GM18519 (cell line): ENCODE results near the gene VPS35.
A peak's percentile ranks its signal among the peaks of the same experiment; 100 is the strongest.

Experiments used
- ATAC-seq: cut with Tn5 transposase; IDR thresholded peaks from one replicate; pipeline ENCODE4 v1.9.1; 2021; ENCODE audit warnings: mild to moderate bottlenecking, moderate library complexity; ENCODE audit not compliant: unreplicated experiment, low FRiP score

Gene VPS35

DNA sequence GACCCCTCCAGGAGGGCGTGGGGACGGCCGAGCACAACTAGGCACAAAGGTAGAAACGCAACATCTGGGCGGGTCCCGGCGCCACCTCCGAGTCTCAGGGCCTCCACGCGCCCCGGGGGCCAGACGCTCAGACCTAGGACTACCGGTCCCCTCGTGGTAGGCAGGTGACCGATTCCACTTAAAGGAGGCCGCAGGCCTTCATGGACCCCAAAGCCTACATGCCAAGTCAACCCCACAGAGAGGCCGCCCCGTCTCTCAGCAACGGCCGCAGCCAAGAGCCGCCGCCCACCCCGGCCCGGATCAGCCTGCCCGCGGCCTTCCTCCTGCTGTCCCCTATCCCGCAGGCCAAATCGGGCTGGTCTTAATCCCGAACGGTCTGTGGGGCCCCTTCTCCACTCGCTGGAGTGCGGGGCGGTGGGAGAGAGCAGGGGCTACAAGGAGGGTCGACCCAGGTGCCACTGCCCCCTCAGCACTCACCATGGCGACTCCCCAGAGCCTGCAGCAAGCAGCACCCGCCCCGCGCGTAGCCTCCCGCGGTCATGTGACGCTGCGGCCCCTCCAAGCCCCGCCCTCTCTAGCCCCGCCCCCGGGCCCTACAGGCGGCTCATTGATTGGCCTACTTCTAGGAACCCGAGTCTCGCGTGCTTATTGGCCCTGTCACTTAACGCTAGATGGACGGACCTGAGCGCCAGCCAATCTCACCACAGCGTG lies at the start of gene VPS35:
TSS of gene VPS35 (minus strand) at position 525 of the 711 bp plus-strand sequence. CDS start at position 480, 45 bp downstream.
- ATAC-seq: peak; percentile 57

DNA sequence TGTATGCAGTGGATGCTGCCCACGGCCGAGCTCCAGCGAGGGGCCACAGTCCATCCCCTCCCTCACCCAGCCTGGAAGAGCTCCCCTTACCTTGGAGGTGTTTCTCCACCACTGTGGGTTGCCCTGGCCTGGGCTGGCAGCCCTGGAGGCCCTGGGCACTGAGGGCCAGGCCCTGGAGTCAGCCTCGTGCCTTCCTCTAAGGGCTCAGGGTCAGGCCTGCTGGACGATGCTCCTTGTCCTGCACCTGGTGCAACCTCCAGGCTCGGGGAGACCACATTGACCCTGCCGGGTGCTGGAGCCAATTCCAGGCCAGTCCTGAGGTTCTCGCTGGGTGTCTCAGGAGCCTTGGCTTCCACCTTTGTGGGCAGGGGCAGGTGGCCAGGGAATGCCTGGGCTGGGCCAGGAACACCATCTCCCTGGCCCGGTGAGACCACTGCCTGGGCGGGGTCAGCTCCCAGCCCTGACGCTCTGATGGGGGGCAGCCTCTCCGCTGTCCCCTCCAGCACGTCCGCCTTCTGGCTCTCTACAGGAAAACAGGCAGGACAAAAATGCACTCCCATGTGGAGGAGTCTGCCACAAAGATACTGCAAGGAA lies 48.7 kb upstream of the VPS35 start:
- no peak for ATAC-seq

DNA sequence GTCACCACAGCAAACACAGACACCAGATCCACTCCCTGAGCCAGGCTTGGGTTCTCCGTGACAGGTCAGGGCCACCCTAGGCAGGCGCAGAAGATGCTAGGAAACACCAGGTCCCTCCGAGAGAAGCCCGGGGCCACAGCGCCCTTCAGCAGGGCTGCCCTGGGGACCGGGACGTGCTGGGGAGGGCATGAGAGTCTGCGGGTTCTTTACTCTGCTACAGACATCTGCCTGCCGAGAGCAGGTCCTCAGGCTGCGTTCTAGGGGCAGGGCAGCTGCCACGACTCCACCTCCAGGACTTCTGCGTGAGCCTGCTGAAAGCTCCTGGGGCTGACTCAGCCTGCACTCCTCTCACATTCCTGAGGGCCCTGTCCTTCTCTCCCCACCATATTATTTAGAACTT lies 47.7 kb upstream of the VPS35 start:
- no peak for ATAC-seq

DNA sequence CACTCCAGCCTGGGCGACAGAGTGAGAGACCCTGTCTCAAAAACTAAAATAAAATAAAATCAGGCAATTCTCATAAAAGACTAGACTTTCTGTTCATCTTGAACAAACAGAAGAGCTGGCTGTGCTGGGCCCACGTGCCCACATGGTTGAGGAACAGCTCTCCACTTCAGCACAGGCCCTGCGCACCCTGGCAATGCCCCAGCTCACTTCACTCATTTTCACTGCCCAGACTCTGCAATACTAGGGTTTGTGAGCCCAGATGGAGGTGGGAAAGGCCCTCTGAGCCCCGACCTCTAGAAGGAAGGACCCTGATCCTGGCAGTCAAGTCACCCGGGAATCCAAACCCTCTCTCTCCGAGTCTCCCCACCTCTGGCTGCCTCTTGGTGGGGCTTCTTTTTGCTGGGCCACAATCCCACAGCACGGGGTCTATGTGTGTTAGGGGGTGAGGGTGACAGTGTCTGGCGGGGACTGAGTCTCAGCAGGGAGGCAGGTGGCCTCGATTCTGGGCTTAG lies 44.4 kb upstream of the VPS35 start:
- no peak for ATAC-seq

DNA sequence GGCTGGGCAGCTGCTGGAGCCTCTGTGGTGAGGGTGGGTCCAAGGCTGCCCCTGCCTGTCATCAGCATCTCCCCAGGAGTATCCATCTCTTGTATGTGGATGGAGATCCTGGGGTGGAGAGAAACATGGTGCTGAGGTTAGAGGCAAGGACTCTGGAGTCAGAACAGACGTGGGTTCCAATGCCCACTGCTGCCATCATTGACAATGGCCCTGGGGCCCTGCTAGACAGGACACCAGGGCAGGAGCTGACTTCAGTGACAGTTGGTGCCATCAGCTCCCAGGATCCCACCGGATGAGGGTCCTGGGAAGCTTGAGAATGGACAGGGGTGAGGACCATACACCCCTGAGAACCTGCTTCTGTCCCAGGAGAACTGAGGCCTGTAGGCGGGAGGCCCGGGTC lies 43.6 kb upstream of the VPS35 start:
- no peak for ATAC-seq

DNA sequence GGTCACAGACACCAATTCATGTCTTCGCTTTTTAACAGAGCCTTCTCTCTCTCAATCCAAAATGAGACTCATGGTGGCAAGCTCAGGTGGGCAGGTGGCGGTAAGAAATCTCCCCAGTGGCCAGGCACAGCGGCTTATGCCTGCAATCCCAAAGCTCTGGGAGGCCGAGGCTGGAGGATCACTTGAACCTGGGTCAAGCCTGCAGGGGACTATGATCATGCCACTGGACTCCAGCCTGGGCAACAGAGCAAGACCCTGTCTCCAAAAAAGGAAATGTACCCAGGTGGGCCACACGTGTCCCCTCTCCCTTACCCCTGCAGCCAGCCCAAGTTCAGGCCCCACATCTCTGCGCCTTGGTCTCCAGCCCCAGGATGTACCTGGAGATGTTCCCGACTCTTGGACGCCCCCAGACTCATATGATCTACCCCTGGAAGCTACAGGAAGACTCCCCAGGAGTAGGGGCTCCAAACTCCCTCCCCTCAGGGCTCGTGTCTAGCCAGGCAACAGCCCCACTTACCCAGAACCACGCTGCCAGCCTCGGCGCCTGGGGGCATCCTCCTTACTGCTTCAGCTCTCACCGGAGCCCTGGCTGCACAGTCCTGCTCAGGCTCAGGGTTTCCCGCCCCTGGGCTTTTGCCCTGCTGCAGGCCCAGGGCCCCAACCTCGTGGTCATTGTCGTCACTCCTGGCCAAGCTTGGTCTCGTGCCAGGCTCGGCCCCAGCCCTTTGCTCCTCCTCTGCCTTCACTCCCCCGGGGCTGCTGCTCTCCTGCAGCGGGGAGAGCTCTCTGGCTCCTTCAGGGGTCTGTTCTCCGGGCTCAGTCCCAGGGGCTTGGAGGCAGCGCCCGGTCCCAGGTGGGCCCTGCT lies 42.9 kb upstream of the VPS35 start:
- no peak for ATAC-seq

DNA sequence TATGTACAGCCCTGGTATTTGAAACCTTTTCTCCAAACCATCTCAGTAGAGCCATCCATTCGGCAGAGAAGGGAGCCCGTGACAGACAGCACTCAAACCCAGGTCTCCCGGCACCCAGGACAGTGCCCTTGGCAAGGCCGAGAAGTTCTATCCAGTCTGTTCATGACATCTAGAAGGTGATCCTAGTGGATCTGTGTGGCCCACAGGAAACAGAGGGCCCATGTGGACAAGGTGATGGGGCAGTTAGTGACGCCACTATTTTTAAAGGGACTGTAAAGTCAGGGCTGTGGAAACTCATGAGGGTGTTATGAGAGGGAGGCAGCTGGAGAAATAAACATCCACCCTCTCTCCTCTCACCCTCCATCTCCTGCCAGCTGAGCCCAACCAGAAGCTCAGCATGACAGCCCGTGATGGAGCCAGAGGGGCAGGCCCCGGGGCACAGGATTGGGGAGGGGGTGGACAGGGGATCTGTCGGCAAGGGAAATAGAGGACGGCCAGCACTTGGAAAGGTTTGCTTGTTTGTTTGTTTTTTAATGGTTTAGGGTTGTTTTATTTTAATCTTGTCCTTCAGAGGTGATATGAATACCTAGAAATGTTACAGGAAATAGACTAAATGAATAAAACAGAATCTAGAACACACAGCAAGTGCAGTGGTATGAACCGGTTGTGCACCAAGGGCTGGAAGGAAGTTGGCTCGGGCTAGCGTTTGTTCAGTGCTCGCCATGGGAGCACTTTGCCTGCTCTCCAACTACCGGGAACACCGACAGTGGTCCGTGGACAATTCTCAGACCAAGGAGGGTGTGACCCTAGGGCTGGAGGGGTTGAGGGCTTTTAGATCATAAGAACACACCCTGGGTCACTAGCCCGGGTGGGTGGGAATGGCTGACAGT lies 42.1 kb upstream of the VPS35 start:
- no peak for ATAC-seq

DNA sequence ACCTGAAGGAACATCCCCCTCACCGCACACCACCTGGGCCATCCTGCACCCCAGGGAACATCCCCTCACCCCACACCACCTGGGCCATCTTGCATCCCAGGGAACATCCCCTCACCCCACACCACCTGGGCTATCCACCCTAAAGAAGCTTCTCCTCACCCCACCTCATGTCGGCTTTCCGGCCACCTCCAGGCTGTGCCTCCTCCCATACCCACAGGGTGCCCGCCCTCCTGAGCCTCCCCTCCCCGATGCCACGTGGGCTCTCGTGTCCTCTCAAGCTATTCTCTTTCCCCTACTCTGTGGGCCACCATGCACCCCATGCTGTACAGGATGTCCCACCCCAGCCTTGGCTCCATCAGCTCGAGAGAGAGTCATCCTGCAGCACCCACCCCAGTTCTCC lies 41.1 kb upstream of the VPS35 start:
- no peak for ATAC-seq

DNA sequence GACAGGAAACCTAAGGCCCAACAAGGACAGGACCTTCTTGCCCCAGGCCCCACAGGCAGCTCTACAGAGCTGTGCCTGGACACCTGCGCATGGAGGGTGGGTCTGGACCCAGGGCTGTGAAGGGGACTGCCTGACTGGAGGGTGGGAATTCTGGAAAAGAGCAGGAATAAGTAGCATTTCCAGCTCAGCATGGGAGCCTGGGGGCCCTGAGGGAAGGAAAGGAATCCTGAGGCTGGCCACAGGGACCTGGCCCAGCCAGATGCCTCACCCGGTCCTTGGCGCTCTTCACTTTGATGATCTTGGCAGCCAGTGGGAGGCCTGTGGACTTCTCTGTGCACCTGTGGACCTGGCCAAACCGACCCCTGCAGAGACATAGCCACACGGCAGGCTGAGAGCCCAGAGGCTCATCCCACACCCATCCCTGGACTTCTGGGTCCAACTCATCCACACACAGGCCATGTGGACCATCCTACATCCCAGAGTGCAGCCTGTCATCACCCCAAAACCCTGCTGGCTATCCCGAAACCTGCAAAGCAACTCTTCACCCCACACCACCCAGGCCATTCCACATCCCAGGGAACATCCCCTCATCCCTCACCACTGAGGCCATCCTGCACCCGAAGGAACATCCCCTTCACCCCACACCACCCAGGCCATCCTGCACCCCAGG lies 40.5 kb upstream of the VPS35 start:
- ATAC-seq: no peak

DNA sequence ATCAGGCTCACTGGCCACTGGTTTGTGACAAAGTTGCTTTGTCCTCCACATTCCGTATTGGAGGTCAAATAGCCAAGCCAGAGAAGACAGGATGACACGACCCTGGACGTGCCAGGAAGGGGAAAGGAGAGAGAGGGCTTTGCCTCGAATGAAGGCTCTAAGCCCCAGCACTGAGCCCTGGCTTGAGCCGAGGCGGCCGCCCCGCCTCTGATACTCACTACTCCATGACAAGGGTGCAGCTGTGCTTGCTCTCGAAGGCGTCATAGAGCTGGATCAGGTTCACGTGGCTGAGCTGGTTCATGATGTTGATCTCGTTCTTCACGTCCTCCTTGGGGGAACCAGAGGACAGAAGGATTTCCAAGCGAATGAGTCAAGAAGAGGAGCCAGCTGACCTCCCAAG lies 39.8 kb upstream of the VPS35 start:
- ATAC-seq: no peak

DNA sequence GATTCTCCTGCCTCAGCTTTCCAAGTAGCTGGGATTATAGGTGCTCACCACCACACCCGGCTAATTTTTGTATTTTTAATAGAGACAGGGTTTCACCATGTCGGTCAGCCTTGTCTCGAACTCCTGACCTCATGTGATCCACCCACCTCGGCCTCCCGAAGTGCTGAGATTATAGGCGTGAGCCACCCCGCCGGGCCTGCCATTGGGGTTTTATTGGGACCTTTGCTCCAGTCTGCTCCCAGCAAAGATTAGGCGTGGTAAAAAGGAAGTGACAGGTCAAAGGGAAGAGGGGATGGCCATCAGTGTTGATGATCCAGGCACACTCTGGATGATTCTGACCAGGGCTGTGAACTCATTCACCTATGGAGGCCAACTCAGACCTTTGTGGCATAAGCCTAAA lies 38.7 kb upstream of the VPS35 start:
- no peak for ATAC-seq

DNA sequence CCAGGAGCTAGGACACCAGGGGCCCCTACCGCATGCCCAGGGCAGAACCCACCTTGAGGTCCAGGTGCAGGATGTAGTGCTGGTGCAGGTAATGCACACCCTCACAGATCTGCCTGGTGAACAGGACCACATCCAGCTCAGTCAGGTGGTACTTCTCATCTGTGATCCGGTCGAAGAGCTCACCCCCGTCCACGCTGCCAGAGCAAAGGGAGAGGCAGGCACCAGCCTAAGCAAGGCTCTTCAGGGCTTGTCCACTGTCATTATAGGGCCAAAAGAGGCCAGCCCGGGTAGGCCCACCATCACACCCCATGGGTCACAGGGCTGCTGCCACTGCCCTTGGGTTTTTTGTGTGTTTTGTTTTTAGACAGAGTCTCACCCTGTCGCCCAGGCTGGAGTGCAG lies 38.2 kb upstream of the VPS35 start:
- ATAC-seq: no peak

DNA sequence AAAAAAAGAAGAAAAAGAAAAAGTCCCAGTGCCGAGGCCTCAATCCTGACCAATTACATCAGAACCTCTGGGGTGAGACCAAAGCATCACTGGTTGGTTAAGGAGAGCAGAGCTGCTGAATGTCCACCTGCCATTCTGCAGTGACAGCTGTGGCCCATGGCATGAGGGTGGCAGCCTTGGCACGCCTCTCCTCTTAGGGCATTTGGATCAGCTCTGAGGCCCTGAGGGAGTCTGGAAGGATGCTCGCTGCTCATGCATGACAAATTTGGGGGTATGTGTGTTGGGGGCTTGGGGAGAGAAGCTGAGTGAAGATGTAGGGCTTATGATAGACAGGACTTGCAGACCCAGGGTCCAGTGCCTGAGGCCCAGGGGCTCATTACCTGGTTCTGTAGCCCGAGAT lies 32.9 kb upstream of the VPS35 start:
- no peak for ATAC-seq

DNA sequence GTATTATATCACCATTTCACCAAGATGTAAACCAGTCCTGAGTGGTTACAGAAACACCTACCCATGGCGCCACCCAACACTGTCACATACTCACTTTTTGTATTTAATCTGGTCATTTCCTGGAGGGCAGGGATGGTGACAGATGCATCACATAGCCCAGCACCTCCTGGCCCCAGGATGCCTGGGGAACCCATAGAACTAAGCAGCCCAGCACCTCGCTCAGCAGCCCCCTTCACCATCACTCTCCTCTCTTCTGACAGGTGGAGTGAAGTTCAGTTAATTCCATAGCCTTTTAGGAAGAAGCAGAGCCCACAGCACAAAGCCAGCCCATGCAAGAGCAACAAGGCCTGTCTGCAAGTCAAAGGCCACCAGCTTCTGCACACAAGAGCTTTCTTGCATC lies 31.6 kb upstream of the VPS35 start:
- no peak for ATAC-seq

DNA sequence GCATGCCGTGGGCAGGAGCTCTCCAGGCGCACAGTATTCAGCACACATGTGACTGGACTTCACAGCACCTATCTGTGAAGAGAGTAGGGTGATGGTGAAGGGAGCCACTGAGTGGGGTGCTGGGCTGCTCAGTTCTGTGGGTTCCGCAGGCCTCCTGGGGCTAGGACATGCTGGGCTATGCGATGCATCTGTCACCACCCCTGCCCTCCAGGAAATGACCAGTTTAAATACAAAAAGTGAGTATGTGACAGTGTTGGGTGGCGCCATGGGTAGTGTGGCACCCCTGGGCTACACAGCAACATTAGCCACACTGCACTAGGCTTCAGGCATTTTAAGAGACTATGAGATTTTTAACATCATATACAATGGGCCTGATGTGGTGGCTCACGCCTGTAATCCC lies 30.6 kb upstream of the VPS35 start:
- ATAC-seq: no peak

DNA sequence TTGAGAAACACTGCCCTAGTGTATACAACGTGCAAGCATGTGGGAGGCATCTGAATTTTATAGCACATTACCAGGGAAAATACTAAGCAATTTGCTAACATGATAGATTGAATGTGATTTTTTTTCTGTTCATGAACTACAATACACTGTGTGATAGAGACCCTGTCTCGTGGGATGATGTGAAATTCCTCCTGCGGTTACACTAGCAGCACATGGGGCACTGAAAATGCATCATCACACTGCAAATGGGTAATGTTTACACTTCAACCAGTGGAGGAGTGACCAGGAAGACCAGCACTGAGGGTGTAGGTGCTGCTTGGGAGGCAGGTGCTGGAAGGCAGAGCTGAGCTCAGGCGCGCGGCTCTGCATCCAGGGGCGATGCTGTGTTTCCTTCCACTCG lies 29.2 kb upstream of the VPS35 start:
- no peak for ATAC-seq

DNA sequence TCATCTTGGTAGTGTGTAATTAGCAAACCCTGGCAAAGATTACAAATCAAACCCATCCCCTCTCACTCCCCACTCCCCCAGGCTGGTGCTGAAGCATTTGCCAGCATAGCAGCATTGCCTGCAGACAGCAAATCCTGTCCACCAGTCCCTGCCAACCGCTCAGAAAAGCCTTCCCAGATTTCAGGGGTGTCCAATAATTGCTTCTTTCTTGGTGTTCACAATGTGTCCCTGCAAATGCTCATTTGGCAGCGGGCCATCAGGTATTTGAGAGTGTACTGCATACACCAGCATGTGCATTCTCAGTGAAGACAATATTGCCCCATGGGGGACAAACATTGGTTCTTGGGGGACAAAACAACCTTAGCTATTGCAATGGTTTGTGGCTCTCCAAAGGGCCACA lies 28.7 kb upstream of the VPS35 start:
- ATAC-seq: no peak

DNA sequence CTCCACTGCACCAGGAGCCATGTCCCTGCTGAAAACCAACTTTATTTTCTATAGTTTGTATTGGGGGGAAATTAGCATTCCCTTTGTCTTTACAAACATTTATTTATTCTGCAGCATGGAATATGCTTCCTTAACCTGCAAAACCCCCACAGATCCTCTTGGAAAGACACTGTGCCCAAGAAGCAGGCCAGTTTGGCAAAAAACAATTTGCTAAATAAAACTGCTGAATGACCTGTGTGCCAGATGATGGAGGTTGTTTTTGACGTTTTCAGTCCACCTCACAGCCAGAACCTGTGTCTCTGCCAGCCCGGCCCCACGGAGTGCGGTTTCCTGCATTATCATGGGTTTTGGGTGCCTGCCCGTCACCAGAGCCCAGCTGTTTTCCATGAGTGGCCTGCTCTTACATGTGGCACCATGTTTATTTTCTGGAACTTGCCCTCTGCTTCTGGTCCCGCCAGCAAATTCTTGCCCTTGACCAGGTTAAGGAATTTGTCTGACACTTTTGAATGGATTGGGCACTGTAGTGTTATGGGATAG lies 26.9 kb upstream of the VPS35 start:
- no peak for ATAC-seq

DNA sequence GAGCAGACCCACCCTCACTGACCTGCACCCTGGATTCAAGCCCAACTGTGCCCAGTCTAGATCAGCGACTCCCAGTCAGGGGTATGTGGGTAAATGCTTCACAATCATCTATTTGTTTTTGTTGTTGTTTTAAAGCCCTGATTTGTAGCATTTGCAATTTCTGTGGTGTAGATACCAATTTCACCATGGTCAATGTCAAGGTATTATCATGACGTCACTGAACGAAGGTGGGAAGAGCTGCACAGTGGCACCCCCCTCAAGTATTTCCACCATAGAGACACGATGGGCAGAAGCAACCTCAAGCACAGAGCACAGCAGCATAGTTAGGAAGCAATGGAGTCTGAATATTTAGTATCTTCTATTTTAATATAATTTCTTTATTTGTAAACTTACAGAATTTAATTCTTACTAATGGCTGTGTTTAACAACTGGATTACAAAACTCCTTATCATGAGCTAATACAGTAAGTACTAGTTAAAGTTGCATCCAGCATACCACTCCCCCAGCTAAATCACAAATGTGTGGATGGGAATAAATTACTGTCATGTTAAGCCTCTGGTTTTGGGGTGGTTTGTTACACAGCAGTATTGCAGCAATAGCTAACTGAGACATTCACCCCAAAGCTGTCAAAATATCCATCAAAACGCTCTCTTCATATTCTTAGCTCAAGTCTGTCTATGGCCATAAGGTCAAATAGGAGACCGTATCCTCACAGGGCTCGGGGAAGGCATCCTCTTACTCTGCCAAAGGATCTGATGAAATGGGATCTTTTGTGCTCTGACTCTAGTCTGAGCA lies 26.0 kb upstream of the VPS35 start:
- ATAC-seq: no peak
